ENCODE measurements around the gene MAMLD1.
A peak's percentile ranks its signal among the peaks of the same experiment; 100 is the strongest.
"Not testable (repeated sequence)": the region's sequence is repeated elsewhere in the genome, so short reads cannot be mapped to it uniquely, and the experiment has no call there.

Gene MAMLD1, protein sequence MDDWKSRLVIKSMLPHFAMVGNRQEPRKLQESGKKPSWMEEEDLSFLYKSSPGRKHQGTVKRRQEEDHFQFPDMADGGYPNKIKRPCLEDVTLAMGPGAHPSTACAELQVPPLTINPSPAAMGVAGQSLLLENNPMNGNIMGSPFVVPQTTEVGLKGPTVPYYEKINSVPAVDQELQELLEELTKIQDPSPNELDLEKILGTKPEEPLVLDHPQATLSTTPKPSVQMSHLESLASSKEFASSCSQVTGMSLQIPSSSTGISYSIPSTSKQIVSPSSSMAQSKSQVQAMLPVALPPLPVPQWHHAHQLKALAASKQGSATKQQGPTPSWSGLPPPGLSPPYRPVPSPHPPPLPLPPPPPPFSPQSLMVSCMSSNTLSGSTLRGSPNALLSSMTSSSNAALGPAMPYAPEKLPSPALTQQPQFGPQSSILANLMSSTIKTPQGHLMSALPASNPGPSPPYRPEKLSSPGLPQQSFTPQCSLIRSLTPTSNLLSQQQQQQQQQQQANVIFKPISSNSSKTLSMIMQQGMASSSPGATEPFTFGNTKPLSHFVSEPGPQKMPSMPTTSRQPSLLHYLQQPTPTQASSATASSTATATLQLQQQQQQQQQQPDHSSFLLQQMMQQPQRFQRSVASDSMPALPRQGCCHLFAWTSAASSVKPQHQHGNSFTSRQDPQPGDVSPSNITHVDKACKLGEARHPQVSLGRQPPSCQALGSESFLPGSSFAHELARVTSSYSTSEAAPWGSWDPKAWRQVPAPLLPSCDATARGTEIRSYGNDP

GRCh38 chrX:150362599-150363481 is at the start of gene MAMLD1:
Gene MAMLD1 (plus strand): TSS chrX:150363317. CDS start chrX:150445517, 82,200 bp downstream.
- peak; percentile 42 for DNase-seq

GRCh38 chrX:150313514-150313913 is 49.6 kb upstream of the MAMLD1 start:
- no peak for DNase-seq

DNA sequence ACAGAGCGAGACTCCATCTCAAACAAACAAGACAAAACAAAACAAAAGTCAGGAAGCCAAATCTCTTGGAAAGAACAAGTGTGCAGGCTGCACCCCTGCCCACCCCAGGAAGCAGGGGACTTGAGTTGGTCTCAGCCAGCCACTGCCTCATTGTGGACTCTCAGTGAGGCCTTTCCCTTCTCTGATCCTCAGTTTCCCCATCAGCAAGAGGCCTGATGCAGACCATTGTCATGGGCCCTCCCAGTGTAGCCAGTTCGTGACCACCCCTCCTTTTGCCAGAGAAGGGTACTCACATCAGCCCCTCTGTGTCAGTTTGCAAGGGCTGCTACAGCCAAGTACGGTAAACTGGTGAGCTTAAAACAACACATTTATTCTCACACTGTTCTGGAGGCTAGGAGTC is 48.9 kb upstream of the MAMLD1 start:
- no peak for DNase-seq

- no peak for DNase-seq
Measured at GRCh38 chrX:150316564-150316963, 46.6 kb upstream of the MAMLD1 start.

GRCh38 chrX:150323020-150323419 is 40.1 kb upstream of the MAMLD1 start:
- no peak for DNase-seq

DNA sequence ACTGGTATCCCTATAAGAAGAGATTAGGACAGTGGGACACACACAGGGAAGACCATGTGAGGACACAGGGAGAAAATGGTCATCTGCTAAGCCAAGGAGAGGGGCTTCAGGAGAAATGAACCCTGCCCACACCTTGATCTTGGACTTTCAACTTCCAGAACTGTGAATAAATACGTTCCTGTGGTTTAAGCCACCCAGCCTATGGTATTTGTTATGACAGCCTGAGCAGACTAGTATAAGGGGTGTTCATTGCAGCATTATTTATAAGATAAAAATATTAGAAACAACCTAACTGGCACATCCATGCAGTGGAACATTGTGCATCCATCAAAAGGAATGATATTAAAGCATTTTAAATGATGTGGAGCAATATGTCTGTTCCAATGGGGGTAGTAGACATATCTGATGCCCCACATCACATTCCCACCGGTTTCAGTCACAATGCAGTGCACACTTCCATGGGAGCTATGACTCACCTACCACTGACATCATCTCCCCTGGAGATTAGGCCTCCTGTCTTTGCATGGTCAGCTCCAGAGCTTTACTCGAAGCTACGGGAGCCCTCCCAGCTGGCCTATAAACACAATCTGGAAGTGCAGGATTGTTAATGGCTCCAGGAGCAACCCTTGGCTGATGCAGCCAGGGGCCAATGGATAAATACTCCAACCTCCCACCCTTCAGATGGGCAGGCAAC is 38.9 kb upstream of the MAMLD1 start:
- no peak for DNase-seq

DNA sequence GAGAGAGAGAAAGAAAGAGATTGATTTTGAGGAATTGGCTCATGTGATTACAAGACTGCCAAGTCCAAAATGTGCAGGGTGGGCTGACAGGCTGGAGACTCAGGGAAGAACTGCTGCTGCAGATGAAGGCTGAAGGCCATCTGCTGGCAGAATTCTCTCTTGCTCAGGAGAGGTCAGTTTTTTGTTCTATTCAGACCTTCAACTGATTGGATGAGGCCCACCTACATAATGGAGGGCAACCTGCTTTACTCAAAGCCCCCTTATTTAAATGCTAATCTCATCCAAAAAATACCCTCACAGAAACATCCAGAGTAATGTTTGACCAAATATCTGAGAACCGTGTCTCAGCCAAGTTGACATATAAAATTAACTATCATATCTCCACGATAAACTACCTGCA is 38.2 kb upstream of the MAMLD1 start:
- no peak for DNase-seq

DNA sequence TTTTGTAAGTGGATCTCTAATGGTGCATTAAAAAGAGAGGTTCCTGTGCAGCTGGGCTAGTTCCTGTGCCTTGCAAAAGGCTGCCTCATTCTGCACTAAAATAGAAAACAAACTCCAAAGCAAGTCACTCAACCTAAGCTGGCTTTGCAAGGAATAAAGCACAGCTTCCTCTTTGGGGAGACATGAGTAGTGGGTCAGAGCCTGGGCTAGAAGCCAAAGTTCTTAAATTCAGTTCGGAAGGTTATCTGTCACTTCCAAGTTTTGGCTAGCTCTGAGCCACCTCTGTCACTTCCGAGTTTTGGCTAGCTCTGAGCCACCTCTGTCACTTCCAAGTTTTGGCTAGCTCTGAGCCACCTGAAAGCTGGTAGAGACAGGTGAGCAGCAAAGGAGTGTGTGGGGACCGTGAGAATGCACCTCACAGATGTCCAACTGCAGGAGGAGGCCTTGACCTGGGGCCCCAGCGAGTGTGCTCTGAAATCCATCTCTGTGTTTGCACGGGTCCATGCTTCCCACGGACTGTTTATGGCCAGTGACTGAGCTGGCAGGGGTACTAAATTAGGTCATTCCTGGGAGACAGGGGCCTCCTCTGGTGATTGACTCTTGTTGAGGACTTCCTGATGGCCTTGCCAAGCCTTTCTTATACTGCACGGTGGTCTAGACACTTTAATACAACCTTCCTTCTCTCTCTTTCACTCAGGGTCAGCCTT is 36.4 kb upstream of the MAMLD1 start:
- no peak for DNase-seq

GRCh38 chrX:150329282-150329681 is 33.8 kb upstream of the MAMLD1 start:
- no peak for DNase-seq

DNA sequence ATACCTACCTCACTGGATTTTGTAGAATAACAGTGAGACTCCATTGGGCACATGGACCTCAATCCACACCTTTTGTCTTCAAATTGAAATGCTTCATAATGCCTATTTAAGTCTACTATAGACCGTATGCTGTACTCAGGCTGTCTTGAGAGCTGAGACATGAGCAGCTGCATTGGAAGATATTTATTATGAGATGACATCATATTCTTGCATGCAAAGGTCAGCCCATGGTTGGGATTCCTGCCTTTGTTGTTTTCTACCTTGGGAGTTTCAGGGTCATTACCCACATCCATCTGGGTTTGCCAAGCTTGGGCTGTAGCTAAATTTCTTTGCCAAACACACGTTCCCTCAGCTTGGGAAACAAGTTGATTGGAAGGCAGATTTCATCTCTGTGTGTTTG is 33.2 kb upstream of the MAMLD1 start:
- DNase-seq = no peak

DNA sequence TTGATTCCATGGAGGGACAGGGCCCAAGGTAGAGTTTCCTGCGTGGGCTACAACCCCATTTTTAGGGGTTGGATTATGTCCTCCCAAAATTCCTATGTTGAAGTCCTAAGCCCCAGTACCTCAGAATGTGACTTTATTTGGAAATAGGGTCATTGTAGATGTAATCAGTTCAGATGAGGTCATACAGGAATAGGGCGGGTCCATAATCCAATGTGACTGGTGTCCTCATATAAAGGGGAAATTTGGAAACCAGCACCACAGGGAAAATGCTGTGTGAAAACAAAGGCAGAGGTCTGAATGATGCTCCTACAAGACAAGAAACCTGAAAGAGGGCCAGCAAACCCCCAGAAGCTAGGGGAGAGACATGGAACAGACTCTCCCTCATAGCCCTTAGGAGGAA is 31.1 kb upstream of the MAMLD1 start:
- DNase-seq = no peak

DNA sequence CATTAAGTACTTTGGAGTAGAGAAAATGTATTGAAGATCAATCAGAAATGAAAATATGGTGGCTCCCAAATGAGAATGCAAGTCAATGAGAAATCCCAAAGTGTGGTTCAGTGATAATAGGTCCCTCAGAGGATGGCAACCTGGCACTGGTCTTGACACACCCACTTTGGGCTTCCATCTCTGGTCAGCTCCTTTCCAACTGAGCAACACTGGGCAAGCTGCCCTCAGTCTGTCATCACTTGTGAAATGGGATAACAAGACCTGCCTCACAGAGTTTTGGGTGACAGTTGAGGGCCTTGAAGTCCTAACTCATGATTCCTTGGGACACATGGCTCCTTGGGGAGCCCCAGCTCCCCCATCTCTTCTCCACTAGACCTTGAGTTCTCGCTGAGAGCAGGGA is 29.0 kb upstream of the MAMLD1 start:
- DNase-seq = no peak

DNA sequence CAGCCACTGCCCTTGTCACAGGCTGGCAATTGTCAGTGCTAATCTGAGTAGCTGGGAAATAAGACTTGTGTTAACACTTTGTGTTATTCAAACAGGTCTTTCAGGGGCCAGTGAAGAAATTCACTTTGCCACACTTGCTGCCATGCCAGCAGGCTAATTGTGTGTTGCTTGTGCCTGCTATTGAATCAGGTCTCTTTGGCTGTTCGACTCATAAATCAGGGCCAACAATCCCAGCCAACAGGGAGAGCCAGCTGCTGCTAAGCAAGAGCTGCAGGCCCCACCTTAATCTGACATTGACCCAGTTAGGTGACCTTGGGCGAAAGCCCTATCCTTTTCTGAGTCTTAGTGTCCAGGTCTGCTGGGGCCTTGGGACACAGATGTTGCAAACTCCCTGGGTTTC is 28.1 kb upstream of the MAMLD1 start:
- no peak for DNase-seq

DNA sequence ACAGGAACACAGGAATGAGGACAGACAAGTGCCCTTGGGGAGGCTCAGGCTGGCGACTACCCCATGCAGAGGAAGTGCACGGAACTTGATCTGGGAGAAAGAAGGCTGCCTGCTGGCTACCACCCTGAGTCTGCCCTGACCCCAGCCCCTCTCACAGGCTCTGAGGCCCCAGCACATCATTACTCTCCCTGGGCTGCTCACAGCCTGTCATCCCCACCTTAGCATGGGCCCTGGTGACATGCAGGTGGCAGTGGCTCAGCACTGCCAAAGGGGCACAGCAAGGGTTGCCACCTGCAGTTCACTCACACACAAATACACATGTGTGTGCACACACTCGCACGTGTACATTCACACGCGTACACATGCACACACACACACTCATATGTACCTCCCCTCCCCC is 26.1 kb upstream of the MAMLD1 start:
- DNase-seq = no peak

GRCh38 chrX:150337536-150337935 is 25.6 kb upstream of the MAMLD1 start:
- DNase-seq = no peak

DNA sequence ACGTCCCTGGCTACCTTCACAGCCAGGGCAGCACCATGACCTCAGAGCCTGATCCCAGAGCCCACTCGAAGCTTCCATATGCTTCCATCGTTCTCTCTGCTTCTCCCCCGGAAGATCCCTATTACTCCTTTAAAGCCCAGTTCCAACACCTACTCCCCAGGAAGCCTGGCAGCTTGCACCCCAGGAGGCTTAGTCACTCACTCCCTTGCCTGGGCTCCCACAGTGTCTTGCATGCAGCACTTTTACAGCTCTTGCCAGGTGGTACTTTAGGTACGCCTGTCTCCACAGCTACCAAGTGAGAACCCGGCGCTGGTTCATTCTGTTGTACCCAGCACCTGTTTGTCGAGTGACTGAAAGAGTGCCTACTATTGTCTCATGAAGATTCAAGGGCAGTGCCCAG is 24.5 kb upstream of the MAMLD1 start:
- DNase-seq = no peak

DNA sequence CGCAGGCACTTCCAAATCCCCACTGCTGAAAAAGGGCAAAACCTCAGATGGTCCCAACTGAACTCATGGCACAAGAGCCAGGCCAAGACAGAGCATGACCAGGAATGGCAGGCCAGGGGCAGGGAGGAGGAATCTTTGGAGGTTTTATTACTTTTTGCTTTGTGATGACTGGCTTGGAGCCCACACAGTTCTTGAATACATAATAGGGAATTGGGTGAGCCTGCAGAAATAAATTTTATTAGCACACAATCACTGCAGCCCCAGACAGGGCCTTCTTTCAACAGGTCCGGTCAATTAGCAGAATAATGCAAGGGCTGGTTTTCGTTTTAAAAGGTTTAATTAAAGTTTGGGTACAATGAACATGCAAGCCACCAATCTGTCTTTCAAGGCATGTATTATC is 23.4 kb upstream of the MAMLD1 start:
- DNase-seq = no peak

GRCh38 chrX:150340326-150340725 is 22.8 kb upstream of the MAMLD1 start:
- DNase-seq = not testable (repeated sequence)

- no peak for DNase-seq
Measured at GRCh38 chrX:150347471-150347870, 15.6 kb upstream of the MAMLD1 start.

GRCh38 chrX:150348365-150348764 is 14.8 kb upstream of the MAMLD1 start:
- DNase-seq = no peak

DNA sequence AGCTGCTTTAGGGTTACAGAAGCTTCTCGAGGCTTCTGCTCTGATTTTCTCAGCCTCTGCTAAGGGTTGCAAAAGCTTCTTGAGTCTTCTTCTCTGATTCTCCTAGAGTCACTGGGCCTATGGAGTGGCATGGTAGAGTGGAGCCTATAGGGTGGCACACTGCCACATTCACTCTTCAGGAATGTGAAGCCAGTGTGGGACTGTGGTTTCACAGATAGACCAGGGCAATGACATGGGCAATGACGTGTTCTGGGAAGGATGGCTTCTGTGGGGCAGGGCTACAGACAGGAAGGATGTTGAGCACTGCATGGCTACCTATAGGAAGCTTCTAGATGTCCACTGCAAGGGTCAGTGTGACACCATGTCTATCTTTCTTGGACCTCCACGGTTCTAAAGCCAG is 11.0 kb upstream of the MAMLD1 start:
- DNase-seq = no peak

- DNase-seq = no peak
Measured at GRCh38 chrX:150352581-150352980, 10.5 kb upstream of the MAMLD1 start.
